Heart right ventricle (tissue), 16 donors: ENCODE data around the gene DENND5A. TPM values are rescaled to one million over a fixed set of nuclear protein-coding genes. Genes with fewer than 3 reads are reported as not detected.

Source experiments
- ATAC-seq, 8 donors: fragments of 200-7000 bp; cut with Tn5 transposase; one replicate each; pipeline ENCODE4 v1.9.1; 2020; ENCODE audit warnings: mild to moderate bottlenecking in 8 of 8, moderate library complexity in 8 of 8, moderate number of reproducible peaks in 1 of 8
- DNase-seq, 2 donors: peaks; one replicate each; pipeline ENCODE4 v3.0.0-alpha.2; 2020
- H3K27ac ChIP-seq, 10 donors: fragments of 200-600 bp; sonication (generic) in 2 of 10; one replicate each; pipeline versions ENCODE4 v1.5.0 to v1.8.0; 2020 to 2022; ENCODE audit warnings: mild to moderate bottlenecking in 3 of 10
- H3K27me3 ChIP-seq, 7 donors: fragments of 200-600 bp; one replicate each; pipeline ENCODE4 v1.8.0; 2021 to 2022; ENCODE audit warnings: mild to moderate bottlenecking in 2 of 7
- H3K36me3 ChIP-seq, 9 donors: fragments of 200-600 bp; sonication (generic) in 1 of 9; one replicate each; pipeline versions ENCODE4 v1.5.0 to v1.8.0; 2020 to 2022; ENCODE audit warnings: mild to moderate bottlenecking in 2 of 9
- H3K4me1 ChIP-seq, 9 donors: fragments of 200-600 bp; sonication (generic) in 1 of 9; one replicate each; pipeline versions ENCODE4 v1.5.0 to v1.8.0; 2020 to 2022; ENCODE audit warnings: mild to moderate bottlenecking in 4 of 9
- H3K4me3 ChIP-seq, 10 donors: fragments of 200-600 bp; sonication (generic) in 2 of 10; one replicate each; pipeline versions ENCODE4 v1.5.0 to v1.8.0; 2020 to 2022; ENCODE audit warnings: mild to moderate bottlenecking in 7 of 10, moderate library complexity in 2 of 10
- H3K9me3 ChIP-seq, 11 donors: fragments of 200-600 bp in 10 of 11; sonication (generic) in 2 of 11; one replicate each; pipeline versions ENCODE4 v1.5.0 to v1.8.0; 2013 to 2022; ENCODE audit warnings: mild to moderate bottlenecking in 2 of 11, control low read depth in 1 of 11, moderate library complexity in 1 of 11
- WGBS, 2 donors: extraction: QIAGEN DNeasy Blood & Tissue Kit; methylation state at CpG; one replicate each; pipeline ENCODE4 v1.1.7; 2013; ENCODE audit warnings: inconsistent platforms in 1 of 2; 5-methylcytosine and 5-hydroxymethylcytosine counted together
- intact Hi-C, 10 donors: fragments of 100-400 bp; cut with DNase I; formaldehyde crosslinking; loops; one replicate each; pipeline versions ENCODE4 v1.11.1 to v1.14.2; 2022
- polyA plus RNA-seq, 2 donors: library from polyadenylated mRNA; stranded (reverse); fragments of 200-250 nt; gene quantifications; one replicate each; pipeline ENCODE4 v1.2.3, GENCODE V29; 2013
- total RNA-seq, 10 donors: library from RNA; stranded (reverse); fragmentation: NEBNext Ultra II Directional in 3 of 10; extraction: Animal tissue kit (Norgen Biotek cat#: 25700) in 3 of 10; gene quantifications; one replicate each; pipeline versions ENCODE4 v1.2.1 to v1.2.4, GENCODE V29; 2021 to 2023
- TF ChIP-seq, protein P1 (sequence below), 9 donors: fragments of 200-600 bp; sonication (generic) in 2 of 9; IDR thresholded peaks; one replicate each; pipeline versions ENCODE4 v1.5.0 to v1.8.0; 2021 to 2022; ENCODE audit warnings: antibody characterized with exemption in 9 of 9, mild to moderate bottlenecking in 5 of 9, moderate library complexity in 1 of 9
- donor health status: Arrhythmogenic right ventricular cardiomyopathy.
- donor health status: ischemic (EF 13 %, LVEDD 7.1; RV severe dilation, severe dysfunction).
- donor health status: healthy with polysubstance abuse.
- donor health status: DM: no; HTN: yes; CAD: no.
- donor health status: DM: no; HTN: no; CAD: no.
- donor health status: ischemic (EF 25% LVEDD 6.9; RV normal size, moderate dysfunction).
- donor health status: ischemic (EF 25% LVEDD 5.7; RV mildly dilated, moderate dysfunction).
- donor health status: healthy.
- donor health status: DM: yes; HTN: yes; CAD: no.
- donor health status: Ischemic cardiomyopathy.
- donor health status: ischemic (EF 35%, LVEDD 5.7; RV mildly dilated, moderate dysfunction).
- donor health status: nonischemic (EF 11% LVEDD 7.7; RV severe dilation, severe dysfunction).
- donor health status: DM: yes; HTN: yes; CAD: no.
- donor health status: PGD.
- donor health status: ischemic (EF 29% LVEDD 5.4; RV normal size, mild dysfunction).
- donor health status: nonischemic (EF 23%, LVEDD 6.1; RV moderate dilation, normal function).

DENND5A gene
- total and polyA plus RNA-seq, 12 donors = 48.9 to 178 (median 114) TPM

DNA sequence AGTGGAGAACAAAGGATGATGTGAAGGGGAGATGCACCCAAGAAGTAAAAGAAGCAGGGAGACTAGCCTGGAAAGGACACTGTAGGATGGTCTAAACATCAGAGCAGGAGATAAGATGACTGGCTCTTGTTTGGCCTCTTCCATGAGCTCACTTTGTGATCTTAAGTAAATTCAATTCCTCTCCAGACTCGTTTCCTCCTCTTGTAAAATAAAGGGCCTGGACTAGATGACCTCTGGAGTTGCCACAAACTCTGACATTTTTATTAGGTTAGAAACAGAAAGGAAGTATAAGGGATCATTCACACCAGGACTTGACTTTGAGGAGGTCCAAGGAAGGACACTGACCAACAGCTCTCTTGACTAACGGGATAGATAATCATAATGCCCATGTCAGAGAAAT, 113.5 kb downstream of the DENND5A start:
- Histone ChIP-seq H3K27ac (no peak overlapping the region), H3K9me3 (no peaks in the 10 kb centered on the region), H3K27me3 (no peaks in the 10 kb centered on the region), H3K4me3 (no peak overlapping the region), H3K4me1 (peaks cover 0 to 14% (median 7%) of the 10 kb centered on the region in 9 donors), H3K36me3 (peaks cover 0 to 98% (median 50%) of the 10 kb centered on the region in 9 donors)
- intact Hi-C loops = no loop called here
- ATAC-seq (no peak), DNase-seq (no peak)
- WGBS, 2 donors = 74 to 77% methylated on average over 2 of the region's 2 CpGs
- TF ChIP-seq, protein P1, sequence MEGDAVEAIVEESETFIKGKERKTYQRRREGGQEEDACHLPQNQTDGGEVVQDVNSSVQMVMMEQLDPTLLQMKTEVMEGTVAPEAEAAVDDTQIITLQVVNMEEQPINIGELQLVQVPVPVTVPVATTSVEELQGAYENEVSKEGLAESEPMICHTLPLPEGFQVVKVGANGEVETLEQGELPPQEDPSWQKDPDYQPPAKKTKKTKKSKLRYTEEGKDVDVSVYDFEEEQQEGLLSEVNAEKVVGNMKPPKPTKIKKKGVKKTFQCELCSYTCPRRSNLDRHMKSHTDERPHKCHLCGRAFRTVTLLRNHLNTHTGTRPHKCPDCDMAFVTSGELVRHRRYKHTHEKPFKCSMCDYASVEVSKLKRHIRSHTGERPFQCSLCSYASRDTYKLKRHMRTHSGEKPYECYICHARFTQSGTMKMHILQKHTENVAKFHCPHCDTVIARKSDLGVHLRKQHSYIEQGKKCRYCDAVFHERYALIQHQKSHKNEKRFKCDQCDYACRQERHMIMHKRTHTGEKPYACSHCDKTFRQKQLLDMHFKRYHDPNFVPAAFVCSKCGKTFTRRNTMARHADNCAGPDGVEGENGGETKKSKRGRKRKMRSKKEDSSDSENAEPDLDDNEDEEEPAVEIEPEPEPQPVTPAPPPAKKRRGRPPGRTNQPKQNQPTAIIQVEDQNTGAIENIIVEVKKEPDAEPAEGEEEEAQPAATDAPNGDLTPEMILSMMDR (IDR thresholded peaks at IDR 0.05) = no peak

DNA sequence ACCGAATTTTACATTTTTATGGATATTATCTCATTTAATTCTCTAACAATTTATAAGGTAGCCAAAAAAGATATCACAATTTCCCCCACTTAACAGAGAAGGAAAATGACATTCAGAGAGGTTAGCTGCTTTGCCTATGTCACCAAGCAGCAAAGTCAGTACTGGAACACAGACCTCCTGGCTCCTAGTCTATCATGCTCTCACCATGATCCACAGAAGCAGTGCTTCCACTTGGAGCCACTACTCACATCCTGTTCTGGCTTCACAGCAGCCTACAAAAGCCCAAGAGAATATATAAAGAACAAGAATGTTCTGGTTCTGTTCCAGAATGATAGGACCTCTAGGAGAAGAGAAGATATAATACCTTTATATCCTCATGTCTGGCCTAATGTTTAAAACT, 114.2 kb downstream of the DENND5A start:
- Histone ChIP-seq H3K4me1 (peaks cover 0 to 14% (median 7%) of the 10 kb centered on the region in 9 donors), H3K9me3 (no peaks in the 10 kb centered on the region), H3K4me3 (no peak overlapping the region), H3K36me3 (peaks cover 0 to 98% (median 57%) of the 10 kb centered on the region in 9 donors), H3K27me3 (no peaks in the 10 kb centered on the region), H3K27ac (no peak overlapping the region)
- WGBS, 2 donors = 90 to 93% methylated on average over 1 of the region's 1 CpG
- intact Hi-C loops = no loop called here
- TF ChIP-seq, protein P1 (IDR thresholded peaks at IDR 0.05) = no peak
- DNase-seq (no peak), ATAC-seq (no peak)

DNA sequence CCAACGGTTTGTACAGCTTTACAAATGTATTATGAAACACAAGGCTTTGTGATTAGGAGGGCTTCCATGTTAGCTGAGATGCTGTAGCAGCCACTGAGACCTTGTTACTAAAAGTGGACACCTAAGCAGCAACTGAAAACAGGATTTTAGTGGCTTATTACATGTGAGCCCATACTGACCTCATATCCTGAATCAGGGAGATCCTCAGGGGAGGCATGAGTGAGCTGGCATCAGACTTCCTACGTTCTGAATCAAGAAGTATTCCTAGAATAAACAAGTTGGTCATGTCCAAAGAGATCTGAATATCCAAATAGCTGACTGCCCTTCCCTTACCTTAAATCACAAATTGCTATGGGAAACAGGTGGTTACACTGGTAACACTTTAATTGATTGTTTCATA, 114.6 kb downstream of the DENND5A start:
- H3K27me3 ChIP-seq = no peaks in the 10 kb centered on the region
- H3K27ac ChIP-seq = no peak overlapping the region
- DNase-seq = no peak
- peaks cover 0 to 98% (median 61%) of the 10 kb centered on the region in 9 donors for H3K36me3 ChIP-seq
- WGBS, 2 donors = 50 to 55% methylated on average over 2 of the region's 2 CpGs
- H3K4me3 ChIP-seq = no peak overlapping the region
- intact Hi-C loops = no loop called here
- H3K4me1 ChIP-seq = peaks cover 0 to 14% (median 7%) of the 10 kb centered on the region in 9 donors
- H3K9me3 ChIP-seq = no peaks in the 10 kb centered on the region
- ATAC-seq = no peak
- TF ChIP-seq, protein P1 (IDR thresholded peaks at IDR 0.05) = no peak

DNA sequence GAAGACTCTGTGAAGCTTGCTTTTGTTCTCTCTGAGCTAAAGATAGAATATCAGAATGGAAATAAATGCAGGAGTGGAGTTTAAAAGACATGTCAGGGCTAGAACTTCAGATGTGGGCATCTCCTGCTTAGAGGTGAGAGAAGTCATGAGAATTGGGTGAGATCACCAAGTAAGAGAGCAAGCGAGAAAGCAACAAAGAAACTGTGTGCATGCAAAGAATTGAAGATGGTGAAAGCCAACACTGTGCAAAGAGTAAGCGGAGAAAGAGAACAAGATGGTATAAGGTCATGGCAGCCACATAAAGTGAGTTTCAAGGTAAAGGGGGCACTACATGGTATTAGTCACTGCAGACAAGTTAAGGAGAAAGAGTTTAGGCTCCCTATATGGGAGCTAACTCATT, 116.4 kb downstream of the DENND5A start:
- DNase-seq = no peak
- Histone ChIP-seq H3K27ac (no peak overlapping the region), H3K9me3 (no peaks in the 10 kb centered on the region), H3K4me3 (no peak overlapping the region), H3K4me1 (peaks cover 0 to 14% (median 7%) of the 10 kb centered on the region in 9 donors), H3K36me3 (peaks cover 0 to 100% (median 78%) of the 10 kb centered on the region in 9 donors), H3K27me3 (no peaks in the 10 kb centered on the region)
- WGBS, 2 donors = 97 to 98% methylated on average over 2 of the region's 2 CpGs
- intact Hi-C loops = no loop called here
- TF ChIP-seq, protein P1 (IDR thresholded peaks at IDR 0.05) = no peak
- no peak for ATAC-seq
